Fibroblast of lung (primary cell): ENCODE data around the gene SLC35A2. TPM values are rescaled to one million over a fixed set of nuclear protein-coding genes. Genes with fewer than 3 reads are reported as not detected.

Experiments used
- DNase-seq, 2 donors: peaks; one replicate each; pipeline versions ENCODE4 v3.0.0 to v3.0.0-alpha.2; 2010; ENCODE audit warnings: low read depth in 2 of 2
- H2AFZ ChIP-seq: 2 replicates; pipeline ENCODE4 v1.5.1; 2012; ENCODE audit warnings: low read length, control low read depth, inconsistent platforms
- H3K27ac ChIP-seq: 2 replicates; pipeline ENCODE4 v1.5.1; 2011; ENCODE audit warnings: low read length, control low read depth; ENCODE audit not compliant: insufficient read depth
- H3K27me3 ChIP-seq: 2 replicates; pipeline ENCODE4 v1.5.1; 2011; ENCODE audit warnings: mild to moderate bottlenecking, low read length; ENCODE audit not compliant: control insufficient read depth, insufficient read depth
- H3K36me3 ChIP-seq: 2 replicates; pipeline ENCODE4 v1.5.1; 2011; ENCODE audit warnings: low read length; ENCODE audit not compliant: control insufficient read depth, insufficient read depth
- H3K4me1 ChIP-seq: 2 replicates; pipeline ENCODE4 v1.5.1; 2011; ENCODE audit warnings: low read length; ENCODE audit not compliant: control insufficient read depth, insufficient read depth; ENCODE audit errors: extremely low read depth
- H3K4me2 ChIP-seq: 2 replicates; pipeline ENCODE4 v1.5.1; 2011; ENCODE audit warnings: low read length, control low read depth; ENCODE audit not compliant: insufficient read depth; ENCODE audit errors: extremely low read depth
- H3K4me3 ChIP-seq, 4 experiments: fragments of 200-600 bp in 1 of 4; sonication (generic) in 1 of 4; replicated peaks in 1 of 4; 2 replicates each; pipeline ENCODE4 v1.5.1; 2011 to 2016; ENCODE audit warnings: low read length in 4 of 4, low read depth in 3 of 4, mild to moderate bottlenecking in 3 of 4, control low read depth in 2 of 4, inconsistent platforms in 1 of 4, mixed read lengths in 1 of 4; ENCODE audit not compliant: insufficient read depth in 1 of 4; ENCODE audit errors: control extremely low read depth in 1 of 4
- H3K79me2 ChIP-seq: 2 replicates; pipeline ENCODE4 v1.5.1; 2012; ENCODE audit warnings: mild to moderate bottlenecking, low read length, inconsistent platforms; ENCODE audit not compliant: control insufficient read depth, insufficient read depth
- H3K9ac ChIP-seq: 2 replicates; pipeline ENCODE4 v1.5.1; 2011; ENCODE audit warnings: mild to moderate bottlenecking, low read length, control low read depth; ENCODE audit not compliant: insufficient read depth
- H3K9me3 ChIP-seq: 2 replicates; pipeline ENCODE4 v1.5.1; 2012; ENCODE audit warnings: low read depth, low read length; ENCODE audit not compliant: control insufficient read depth, insufficient read depth
- H4K20me1 ChIP-seq: 2 replicates; pipeline ENCODE4 v1.5.1; 2011; ENCODE audit warnings: low read length; ENCODE audit not compliant: control insufficient read depth, insufficient read depth; ENCODE audit errors: extremely low read depth
- CTCF ChIP-seq, 2 donors: IDR thresholded peaks in 1 of 2; conservative IDR thresholded peaks in 1 of 2; 1 replicate in 1 of 2; 2 replicates in 1 of 2; pipeline ENCODE4 v1.5.1; 2011 to 2012; ENCODE audit warnings: low read length in 2 of 2, control low read depth in 1 of 2, inconsistent platforms in 1 of 2, low read depth in 1 of 2, mild to moderate bottlenecking in 1 of 2
- EZH2 ChIP-seq: IDR thresholded peaks from 2 replicates; pipeline ENCODE4 v1.5.1; 2012; ENCODE audit warnings: low read length, control low read depth, mild to moderate bottlenecking; ENCODE audit errors: missing control alignments
- polyA minus RNA-seq: library from RNA; depleted of rRNA, polyadenylated mRNA; stranded (reverse); fragments of >200 nt; gene quantifications from 2 replicates; pipeline ENCODE4 v1.2.3, GENCODE V29; 2011; ENCODE audit warnings: low replicate concordance
- polyA plus RNA-seq, 2 donors: library from polyadenylated mRNA; depleted of rRNA in 1 of 2; stranded (reverse) in 1 of 2; unstranded in 1 of 2; fragments of >200 nt; gene quantifications; 2 replicates each; pipeline ENCODE4 v1.2.1, GENCODE V29; 2011 to 2012; ENCODE audit warnings: missing spikeins in 1 of 2
- total RNA-seq: library from RNA; depleted of rRNA; stranded (reverse); fragments of >200 nt; gene quantifications from 2 replicates; pipeline ENCODE4 v1.2.1, GENCODE V29; 2014

SLC35A2 gene
- 8.5 and 9.6 TPM in 2 replicates for total RNA-seq
- polyA plus RNA-seq: 33.0 and 41.2 TPM in 2 replicates
- polyA plus RNA-seq (2012): 34.8 and 40.1 TPM in 2 replicates
- polyA minus RNA-seq: 120 and 132 TPM in 2 replicates

DNA sequence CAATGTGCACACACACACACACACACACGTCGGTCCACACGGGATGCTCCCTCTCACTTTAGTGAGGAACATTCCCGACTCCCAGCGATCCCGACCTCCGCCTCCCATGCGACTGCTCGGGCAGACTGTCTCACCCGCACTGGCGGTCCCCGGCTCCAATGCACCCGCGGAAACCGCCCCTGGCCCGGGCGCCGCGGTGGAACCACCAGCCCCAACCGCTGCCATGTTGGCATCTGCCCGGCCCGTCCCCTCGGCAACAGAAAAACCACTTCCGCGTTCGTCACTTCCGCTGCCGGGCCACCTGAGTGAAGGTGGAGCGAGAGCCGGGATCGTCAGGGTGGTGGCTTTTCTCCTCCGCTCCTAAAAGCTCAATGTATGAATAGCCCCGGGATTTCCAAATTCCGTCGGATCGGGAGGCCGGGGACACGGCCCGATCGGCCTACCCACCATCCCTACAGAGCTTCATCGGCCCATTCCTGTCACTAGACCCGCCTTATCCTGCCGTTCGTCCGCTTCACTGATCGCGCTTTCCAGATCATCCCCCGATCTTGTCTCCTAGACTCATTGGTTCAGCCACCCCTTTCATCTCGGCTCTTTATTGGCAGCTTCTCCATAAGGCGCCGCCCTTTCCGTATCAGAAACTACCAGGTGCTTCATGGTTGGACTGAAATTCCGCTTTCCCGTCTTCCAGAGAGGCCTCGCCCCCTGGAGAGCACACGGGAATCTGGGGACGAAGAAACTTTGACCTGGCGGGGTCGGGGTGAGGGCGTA is at the start of gene SLC35A2:
Gene SLC35A2, minus strand, starts transcription at position 235 of the 771 bp plus-strand sequence. Its CDS starts 10 bp downstream, at position 225.
- peak within 1 kb of the TSS; percentile 93 for H3K27ac ChIP-seq
- peak within 1 kb of the TSS; percentile 27 for H2AFZ ChIP-seq
- TF ChIP-seq EZH2 (no peak), CTCF (conservative IDR thresholded peaks at IDR 0.05 in 1 of 2, IDR thresholded peaks at IDR 0.05 in 1 of 2; ENCODE audit: low read depth in 1 of 2, low read length in 2 of 2) (no peak)
- peak within 1 kb of the TSS; percentile 69 for H3K4me2 ChIP-seq
- H3K4me1 ChIP-seq: no peaks in the 10 kb centered on the region
- no peaks in the 10 kb centered on the region for H4K20me1 ChIP-seq
- peak within 1 kb of the TSS; percentile 76 to 92 (median 80) for H3K4me3 ChIP-seq
- DNase-seq: peak; percentile 63 to 77
- peaks cover 22% of the 10 kb centered on the region for H3K79me2 ChIP-seq
- H3K9me3 ChIP-seq: no peaks in the 10 kb centered on the region
- H3K36me3 ChIP-seq: no peaks in the 10 kb centered on the region
- H3K27me3 ChIP-seq: no peaks in the 10 kb centered on the region
- peak within 1 kb of the TSS; percentile 84 for H3K9ac ChIP-seq

DNA sequence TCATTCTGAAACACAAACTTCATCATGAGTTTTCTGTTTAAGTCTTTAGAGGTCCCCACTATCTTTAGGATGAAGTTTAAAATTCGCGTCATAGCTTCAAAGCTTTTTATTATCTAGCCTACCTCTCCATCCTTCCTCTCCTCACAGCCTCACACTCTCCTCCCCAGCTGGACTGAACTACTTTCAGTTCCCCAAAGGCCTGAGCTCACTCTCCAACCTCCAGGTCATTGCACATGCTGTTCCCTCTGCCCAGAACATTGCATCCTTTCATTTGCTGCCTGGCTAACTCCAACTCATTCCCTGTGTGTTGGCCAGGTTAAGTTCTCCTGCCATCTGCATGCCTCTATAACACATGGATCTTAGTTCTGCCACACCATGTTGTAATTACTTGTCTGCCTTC is 48.8 kb upstream of the SLC35A2 start:
- Histone ChIP-seq H4K20me1 (no peaks in the 10 kb centered on the region), H3K27ac (no peak overlapping the region), H3K9ac (no peak overlapping the region), H3K27me3 (no peaks in the 10 kb centered on the region), H3K4me1 (peaks cover 5% of the 10 kb centered on the region), H3K79me2 (peaks cover 19% of the 10 kb centered on the region), H3K4me2 (no peak overlapping the region), H3K4me3 (no peak overlapping the region), H2AFZ (no peak overlapping the region), H3K36me3 (no peaks in the 10 kb centered on the region), H3K9me3 (no peaks in the 10 kb centered on the region)
- no peak for DNase-seq
- no peak for TF ChIP-seq CTCF (conservative IDR thresholded peaks at IDR 0.05 in 1 of 2, IDR thresholded peaks at IDR 0.05 in 1 of 2; ENCODE audit: low read depth in 1 of 2, low read length in 2 of 2)
- TF ChIP-seq EZH2: no peak

DNA sequence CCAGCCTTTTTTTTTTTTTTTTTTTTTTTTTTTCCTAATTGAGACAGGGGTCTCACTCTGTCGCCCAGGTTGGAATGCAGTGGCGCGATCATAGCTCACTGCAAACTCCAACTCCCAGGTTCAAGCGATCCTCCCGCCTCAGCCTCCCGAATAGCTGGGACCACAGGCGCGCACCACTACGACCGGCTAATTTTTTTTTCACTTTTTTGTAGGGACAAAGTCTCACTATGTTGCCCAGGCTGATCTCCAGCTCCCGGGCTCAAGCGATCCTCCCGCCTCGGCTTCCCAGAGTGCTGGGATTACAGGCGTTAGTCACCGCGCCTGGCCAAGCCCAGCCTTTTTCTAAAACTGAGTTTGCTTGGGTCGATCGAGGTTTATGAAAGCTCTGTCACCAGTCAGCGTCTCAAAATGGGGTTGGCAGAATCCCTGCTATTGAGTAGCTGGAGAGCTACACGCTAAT is 47.2 kb upstream of the SLC35A2 start:
- Histone ChIP-seq H3K36me3 (no peaks in the 10 kb centered on the region), H3K9me3 (no peaks in the 10 kb centered on the region), H3K4me3 (peak overlapping the region; percentile 39 to 65 (median 46)), H3K4me2 (peak overlapping the region; percentile 66), H3K27ac (peak overlapping the region; percentile 99), H2AFZ (peak overlapping the region; percentile 41), H3K4me1 (peaks cover 5% of the 10 kb centered on the region), H3K79me2 (peaks cover 27% of the 10 kb centered on the region), H3K9ac (peak overlapping the region; percentile 48), H3K27me3 (no peaks in the 10 kb centered on the region), H4K20me1 (no peaks in the 10 kb centered on the region)
- no peak for TF ChIP-seq CTCF (conservative IDR thresholded peaks at IDR 0.05 in 1 of 2, IDR thresholded peaks at IDR 0.05 in 1 of 2; ENCODE audit: low read depth in 1 of 2, low read length in 2 of 2)
- no peak for TF ChIP-seq EZH2
- DNase-seq: peak; percentile 61 to 66
